WTC11 (cell line): ENCODE measurements around the gene HYDIN. TPM values are rescaled to one million over a fixed set of nuclear protein-coding genes. Genes with fewer than 3 reads are reported as not detected.
A peak's percentile ranks its signal among the peaks of the same experiment; 100 is the strongest.

Experiments
- ATAC-seq: fragments of 200-7000 bp; cut with Tn5 transposase; 2 replicates; pipeline ENCODE4 v1.10.0; 2021; ENCODE audit warnings: mild to moderate bottlenecking, moderate library complexity
- CTCF ChIA-PET: fragments of 300-600 bp; sonication (Branson Sonifier 250); formaldehyde crosslinking; loops from one replicate; lab custom pipeline; 2021; ENCODE audit warnings: antibody characterized with exemption; lab: Charles Lee
- POLR2A ChIA-PET: fragments of 350-600 bp; sonication (Branson Sonifier 250); formaldehyde crosslinking; loops from one replicate; lab custom pipeline; 2021; ENCODE audit warnings: antibody characterized with exemption; lab: Charles Lee
- DNase-seq: peaks from one replicate; pipeline ENCODE4 v3.0.0; 2021; ENCODE audit warnings: low spot score
- H3K27ac Mint-ChIP-seq: 2 replicates; pipeline ENCODE4 v1.8.0; 2021; ENCODE audit warnings: mixed read lengths
- H3K27me3 Mint-ChIP-seq: 2 replicates; pipeline ENCODE4 v1.8.0; 2021; ENCODE audit warnings: low read depth, mild to moderate bottlenecking, moderate library complexity, mixed read lengths
- H3K36me3 Mint-ChIP-seq: 2 replicates; pipeline ENCODE4 v1.8.0; 2021; ENCODE audit warnings: mixed read lengths
- H3K4me1 Mint-ChIP-seq: 2 replicates; pipeline ENCODE4 v1.8.0; 2022; ENCODE audit warnings: mixed read lengths
- H3K4me3 Mint-ChIP-seq: 2 replicates; pipeline ENCODE4 v1.8.0; 2021; ENCODE audit warnings: mild to moderate bottlenecking, moderate library complexity, mixed read lengths
- H3K9me3 Mint-ChIP-seq: 2 replicates; pipeline ENCODE4 v1.8.0; 2021; ENCODE audit warnings: mixed read lengths
- AFF4 ChIP-seq: sonication (generic); formaldehyde crosslinking; IDR thresholded peaks from 2 replicates; pipeline ENCODE4 v1.8.1; 2023; ENCODE audit warnings: mild to moderate bottlenecking, missing genetic modification reagents, borderline replicate concordance
- ATF3 ChIP-seq: sonication (generic); formaldehyde crosslinking; conservative IDR thresholded peaks from 2 replicates; pipeline ENCODE4 v1.8.1; 2022; ENCODE audit warnings: mild to moderate bottlenecking, missing genetic modification reagents
- ESRRA ChIP-seq: sonication (generic); formaldehyde crosslinking; IDR thresholded peaks from 2 replicates; pipeline ENCODE4 v1.8.1; 2022; ENCODE audit warnings: mild to moderate bottlenecking, missing genetic modification reagents, borderline replicate concordance
- ETV6 ChIP-seq: sonication (generic); formaldehyde crosslinking; IDR thresholded peaks from 2 replicates; pipeline ENCODE4 v1.8.1; 2022; ENCODE audit warnings: mild to moderate bottlenecking, missing genetic modification reagents
- FOXP1 ChIP-seq: sonication (generic); formaldehyde crosslinking; IDR thresholded peaks from 2 replicates; pipeline ENCODE4 v1.8.0; 2022; ENCODE audit warnings: missing genetic modification reagents, mild to moderate bottlenecking, moderate library complexity, borderline replicate concordance
- FOXP4 ChIP-seq: sonication (generic); formaldehyde crosslinking; IDR thresholded peaks from 2 replicates; pipeline ENCODE4 v1.8.0; 2022; ENCODE audit warnings: mild to moderate bottlenecking, missing genetic modification reagents
- GRHL2 ChIP-seq: fragments of 250-450 bp; sonication (Bioruptor Pico); IDR thresholded peaks from 2 replicates; pipeline ENCODE4 v1.8.0; 2022; ENCODE audit warnings: mild to moderate bottlenecking, moderate library complexity; ENCODE audit not compliant: insufficient replicate concordance, severe bottlenecking
- JUN ChIP-seq: sonication (generic); formaldehyde crosslinking; IDR thresholded peaks from 2 replicates; pipeline ENCODE4 v1.8.0; 2023; ENCODE audit warnings: mild to moderate bottlenecking, missing genetic modification reagents
- MYBL2 ChIP-seq: sonication (generic); formaldehyde crosslinking; IDR thresholded peaks from 2 replicates; pipeline ENCODE4 v1.8.1; 2023; ENCODE audit warnings: mild to moderate bottlenecking, moderate library complexity, missing genetic modification reagents
- NR3C1 ChIP-seq: sonication (generic); formaldehyde crosslinking; conservative IDR thresholded peaks from 2 replicates; pipeline ENCODE4 v1.8.1; 2023; ENCODE audit warnings: low read depth, mild to moderate bottlenecking, missing genetic modification reagents
- SOX15 ChIP-seq: fragments of 250-450 bp; sonication (Bioruptor Pico); IDR thresholded peaks from 2 replicates; pipeline ENCODE4 v1.9.0; 2021; ENCODE audit warnings: mild to moderate bottlenecking
- STAT6 ChIP-seq: sonication (generic); formaldehyde crosslinking; conservative IDR thresholded peaks from 2 replicates; pipeline ENCODE4 v1.8.1; 2023; ENCODE audit warnings: mild to moderate bottlenecking, low read depth, missing genetic modification reagents, moderate library complexity
- USF1 ChIP-seq: sonication (generic); formaldehyde crosslinking; IDR thresholded peaks from 2 replicates; pipeline ENCODE4 v1.8.0; 2022; ENCODE audit warnings: mild to moderate bottlenecking, missing genetic modification reagents
- USF2 ChIP-seq: sonication (generic); formaldehyde crosslinking; IDR thresholded peaks from 2 replicates; pipeline ENCODE4 v1.8.1; 2023; ENCODE audit warnings: mild to moderate bottlenecking, missing genetic modification reagents, moderate library complexity
- ZNF263 ChIP-seq: sonication (generic); formaldehyde crosslinking; IDR thresholded peaks from 2 replicates; pipeline ENCODE4 v1.8.1; 2022; ENCODE audit warnings: low read depth, mild to moderate bottlenecking, moderate library complexity, missing genetic modification reagents
- ZNF396 ChIP-seq: fragments of 250-450 bp; sonication (Bioruptor Pico); IDR thresholded peaks from 2 replicates; pipeline ENCODE4 v1.8.0; 2021; ENCODE audit warnings: mild to moderate bottlenecking, moderate library complexity, borderline replicate concordance
- total RNA-seq: library from RNA; stranded (reverse); gene quantifications from 3 replicates; pipeline ENCODE4 v1.2.3, GENCODE V29; 2021

HYDIN gene
- total RNA-seq, 1 experiment from 2014 or later = 2.6 TPM

GRCh38 chr16:71254832-71255525, 24.5 kb upstream of the HYDIN start:
- no peaks in the 10 kb centered on the region for H3K36me3 Mint-ChIP-seq
- H3K4me3 Mint-ChIP-seq = no peak overlapping the region
- ChIA-PET CTCF (interaction anchor here (1.2 kb wide), 2 partner anchors 56 to 57 kb away, joined by 3 read pairs; no protein-coding TSS in a partner anchor), POLR2A (no interaction called here)
- no peak for DNase-seq
- TF ChIP-seq ESRRA (CRISPR knock-in tag) (no peak), USF1 (CRISPR knock-in tag) (no peak), ETV6 (no peak), MYBL2 (CRISPR knock-in tag) (no peak), GRHL2 (CRISPR knock-in tag) (no peak), STAT6 (CRISPR knock-in tag) (no peak), ZNF396 (CRISPR knock-in tag) (no peak), USF2 (CRISPR knock-in tag) (no peak), SOX15 (CRISPR knock-in tag) (no peak), ATF3 (CRISPR knock-in tag) (no peak), FOXP4 (CRISPR knock-in tag) (no peak), JUN (CRISPR knock-in tag) (no peak), FOXP1 (CRISPR knock-in tag) (no peak), AFF4 (CRISPR knock-in tag) (no peak), NR3C1 (CRISPR knock-in tag) (no peak), ZNF263 (CRISPR knock-in tag) (no peak)
- H3K4me1 Mint-ChIP-seq = peaks cover 36% of the 10 kb centered on the region
- no peaks in the 10 kb centered on the region for H3K27me3 Mint-ChIP-seq
- ATAC-seq = peak; percentile 56
- H3K27ac Mint-ChIP-seq = peak overlapping the region; percentile 26; the same call in 1 of the 2 replicates
- H3K9me3 Mint-ChIP-seq = no peaks in the 10 kb centered on the region
